GM12891 (cell line): ENCODE measurements around the gene ANKS1A.

Source experiments
- POLR2A ChIP-seq: IDR thresholded peaks from 2 replicates; pipeline ENCODE4 v1.6.1; 2011; ENCODE audit warnings: low read depth, low read length, control low read depth
- POLR2AphosphoS5 ChIP-seq: IDR thresholded peaks from 2 replicates; pipeline ENCODE4 v1.6.1; 2011; ENCODE audit warnings: low read depth, low read length, control low read depth
- SPI1 ChIP-seq: IDR thresholded peaks from 2 replicates; pipeline ENCODE4 v1.6.1; 2011; ENCODE audit warnings: low read depth, low read length, control low read depth
- TAF1 ChIP-seq: IDR thresholded peaks from 2 replicates; pipeline ENCODE4 v1.6.1; 2011; ENCODE audit warnings: low read depth, low read length, control low read depth

GRCh38 chr6:35019831-35020230, 130.8 kb downstream of the ANKS1A start:
- TF ChIP-seq TAF1 (no peak), POLR2A (no peak), POLR2AphosphoS5 (no peak), SPI1 (no peak)
